GM18520 (cell line): ENCODE data around the gene CADPS.

ENCODE experiments used
- ATAC-seq: cut with Tn5 transposase; IDR thresholded peaks from one replicate; pipeline ENCODE4 v1.9.1; 2021; ENCODE audit not compliant: unreplicated experiment

CADPS gene

GRCh38 chr3:62757045-62757444 is 118.2 kb downstream of the CADPS start:
- ATAC-seq = no peak

- ATAC-seq = no peak
These were observed 119.9 kb downstream of the CADPS start for GRCh38 chr3:62755285-62755684.

- no peak for ATAC-seq
These were observed 125.6 kb downstream of the CADPS start for GRCh38 chr3:62749657-62750056.

- ATAC-seq = no peak
These were observed 126.1 kb downstream of the CADPS start for GRCh38 chr3:62749130-62749529.

GRCh38 chr3:62737449-62737848 is 137.8 kb downstream of the CADPS start:
- ATAC-seq = no peak

GRCh38 chr3:62735510-62735909 is 139.7 kb downstream of the CADPS start:
- ATAC-seq = no peak

GRCh38 chr3:62732183-62732904 is 142.9 kb downstream of the CADPS start:
- ATAC-seq = no peak

GRCh38 chr3:62727981-62728380 is 147.2 kb downstream of the CADPS start:
- ATAC-seq = no peak

- ATAC-seq = no peak
These were observed 147.7 kb downstream of the CADPS start for GRCh38 chr3:62727536-62727935.

GRCh38 chr3:62724503-62724902 is 150.7 kb downstream of the CADPS start:
- no peak for ATAC-seq

GRCh38 chr3:62723914-62724217 is 151.3 kb downstream of the CADPS start:
- no peak for ATAC-seq

- no peak for ATAC-seq
These were observed 151.9 kb downstream of the CADPS start for GRCh38 chr3:62723166-62723913.

- no peak for ATAC-seq
These were observed 152.9 kb downstream of the CADPS start for GRCh38 chr3:62722344-62722743.

- ATAC-seq = no peak
These were observed 156.5 kb downstream of the CADPS start for GRCh38 chr3:62718515-62719320.

GRCh38 chr3:62718011-62718410 is 157.2 kb downstream of the CADPS start:
- no peak for ATAC-seq

- no peak for ATAC-seq
These were observed 162.5 kb downstream of the CADPS start for GRCh38 chr3:62712746-62713145.

- no peak for ATAC-seq
These were observed 164.5 kb downstream of the CADPS start for GRCh38 chr3:62710751-62711150.

- ATAC-seq = no peak
These were observed 166.4 kb downstream of the CADPS start for GRCh38 chr3:62708638-62709373.

GRCh38 chr3:62705721-62706120 is 169.5 kb downstream of the CADPS start:
- ATAC-seq = no peak

- no peak for ATAC-seq
These were observed 171.6 kb downstream of the CADPS start for GRCh38 chr3:62703451-62704167.

- ATAC-seq = no peak
These were observed 174.9 kb downstream of the CADPS start for GRCh38 chr3:62700357-62700756.
